B cell (primary cell): ENCODE data around the gene RUNDC1.

Source experiments
- EZH2 ChIP-seq: IDR thresholded peaks from 2 replicates; pipeline ENCODE4 v1.6.1; 2012; ENCODE audit warnings: borderline replicate concordance, low read depth, mild to moderate bottlenecking, moderate library complexity, low read length; ENCODE audit not compliant: insufficient read depth, poor library complexity, severe bottlenecking
- TF ChIP-seq, protein P1 (sequence below): fragments of 200-600 bp; IDR thresholded peaks from one replicate; pipeline ENCODE4 v1.8.0; 2022; ENCODE audit warnings: antibody characterized with exemption, mild to moderate bottlenecking

- TF ChIP-seq, protein P1, sequence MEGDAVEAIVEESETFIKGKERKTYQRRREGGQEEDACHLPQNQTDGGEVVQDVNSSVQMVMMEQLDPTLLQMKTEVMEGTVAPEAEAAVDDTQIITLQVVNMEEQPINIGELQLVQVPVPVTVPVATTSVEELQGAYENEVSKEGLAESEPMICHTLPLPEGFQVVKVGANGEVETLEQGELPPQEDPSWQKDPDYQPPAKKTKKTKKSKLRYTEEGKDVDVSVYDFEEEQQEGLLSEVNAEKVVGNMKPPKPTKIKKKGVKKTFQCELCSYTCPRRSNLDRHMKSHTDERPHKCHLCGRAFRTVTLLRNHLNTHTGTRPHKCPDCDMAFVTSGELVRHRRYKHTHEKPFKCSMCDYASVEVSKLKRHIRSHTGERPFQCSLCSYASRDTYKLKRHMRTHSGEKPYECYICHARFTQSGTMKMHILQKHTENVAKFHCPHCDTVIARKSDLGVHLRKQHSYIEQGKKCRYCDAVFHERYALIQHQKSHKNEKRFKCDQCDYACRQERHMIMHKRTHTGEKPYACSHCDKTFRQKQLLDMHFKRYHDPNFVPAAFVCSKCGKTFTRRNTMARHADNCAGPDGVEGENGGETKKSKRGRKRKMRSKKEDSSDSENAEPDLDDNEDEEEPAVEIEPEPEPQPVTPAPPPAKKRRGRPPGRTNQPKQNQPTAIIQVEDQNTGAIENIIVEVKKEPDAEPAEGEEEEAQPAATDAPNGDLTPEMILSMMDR: no peak
- TF ChIP-seq EZH2: no peak
Observed at GRCh38 chr17:43018932-43019331, 38.6 kb downstream of the RUNDC1 start.
